ENCODE data around the gene SPOCK1.

GRCh38 chr5:137303509-137303908, 195.6 kb downstream of the SPOCK1 start:
- TF ChIP-seq KDM5A (IDR thresholded peaks at IDR 0.05; ENCODE audit: borderline replicate concordance, low read length) (no peak), ZFX (CRISPR knock-in tag; IDR thresholded peaks at IDR 0.05; ENCODE audit: low read depth) (no peak), TARDBP (CRISPR knock-in tag; IDR thresholded peaks at IDR 0.05) (no peak), POLR2AphosphoS2 (IDR thresholded peaks at IDR 0.05; ENCODE audit: low read depth, low read length) (no peak), DPF2 (CRISPR knock-in tag; IDR thresholded peaks at IDR 0.05; ENCODE audit: borderline replicate concordance, low read depth) (no peak), ZFP36 (IDR thresholded peaks at IDR 0.05; ENCODE audit: borderline replicate concordance, low read depth, low read length, partially characterized antibody) (no peak), SIX1 (CRISPR knock-in tag; IDR thresholded peaks at IDR 0.05; ENCODE audit: borderline replicate concordance) (no peak), ZFP1 (CRISPR knock-in tag; IDR thresholded peaks at IDR 0.05) (no peak), POLR2AphosphoS5 (IDR thresholded peaks at IDR 0.05; ENCODE audit: low read depth, low read length) (no peak)
